Body of pancreas (tissue), 4 donors: ENCODE results near the gene GYPC. TPM values are rescaled to one million over a fixed set of nuclear protein-coding genes. Genes with fewer than 3 reads are reported as not detected.

Experiments
- ATAC-seq: fragments of 150-250 bp; one replicate; pipeline ENCODE4 v1.9.1; 2016
- DNase-seq, 4 donors: peaks; one replicate each; pipeline ENCODE4 v3.0.0-alpha.2; 2019
- H3K27ac ChIP-seq, 4 donors: fragments of 200-600 bp; sonication (generic); 1 replicate in 3 of 4; 2 replicates in 1 of 4; pipeline versions ENCODE4 v1.5.1 to v1.6.1; 2016 to 2019; ENCODE audit warnings: mild to moderate bottlenecking in 1 of 4, mixed read lengths in 1 of 4, moderate library complexity in 1 of 4
- H3K27me3 ChIP-seq, 2 donors: fragments of 200-600 bp; sonication (generic); one replicate each; pipeline ENCODE4 v1.6.0; 2016; ENCODE audit warnings: mild to moderate bottlenecking in 1 of 2
- H3K36me3 ChIP-seq, 2 donors: fragments of 200-600 bp; sonication (generic); replicated peaks in 1 of 2; 2 replicates each; pipeline ENCODE4 v1.5.1; 2016; ENCODE audit warnings: low read depth in 2 of 2; ENCODE audit not compliant: insufficient read depth in 1 of 2
- H3K4me1 ChIP-seq: fragments of 200-600 bp; sonication (generic); one replicate; pipeline ENCODE4 v1.6.0; 2016
- H3K4me3 ChIP-seq, 2 donors: fragments of 200-600 bp; sonication (generic); 1 replicate in 1 of 2; 2 replicates in 1 of 2; pipeline ENCODE4 v1.5.1; 2016 to 2019
- H3K9me3 ChIP-seq, 3 donors: fragments of 200-600 bp; sonication (generic); 1 replicate in 2 of 3; 2 replicates in 1 of 3; pipeline ENCODE4 v1.5.1; 2016
- CTCF ChIP-seq, 7 experiments: fragments of 450-650 bp in 4 of 7; fragments of 200-600 bp in 3 of 7; sonication (generic) in 3 of 7; IDR thresholded peaks; one replicate each; pipeline ENCODE4 v1.5.1; 2016 to 2019; ENCODE audit warnings: antibody characterized with exemption in 7 of 7
- POLR2A ChIP-seq, 3 donors: fragments of 450-650 bp; IDR thresholded peaks; one replicate each; pipeline ENCODE4 v1.6.1; 2016; ENCODE audit warnings: antibody characterized with exemption in 3 of 3, mild to moderate bottlenecking in 2 of 3
- WGBS, 2 donors: methylation state at CpG; one replicate each; pipeline ENCODE4 v1.1.5; 2017; 5-methylcytosine and 5-hydroxymethylcytosine counted together
- intact Hi-C: fragments of 100-400 bp; cut with DNase I; formaldehyde crosslinking; loops from one replicate; pipeline ENCODE4 v1.15.1; 2023
- total RNA-seq, 2 donors: library from RNA; depleted of rRNA; stranded (reverse); fragments of >200 nt; gene quantifications; one replicate each; pipeline ENCODE4 v1.1.0, GENCODE V29; 2016

Gene GYPC
- total RNA-seq, 2 donors from 2014 or later: 26.4 to 28.8 TPM

DNA sequence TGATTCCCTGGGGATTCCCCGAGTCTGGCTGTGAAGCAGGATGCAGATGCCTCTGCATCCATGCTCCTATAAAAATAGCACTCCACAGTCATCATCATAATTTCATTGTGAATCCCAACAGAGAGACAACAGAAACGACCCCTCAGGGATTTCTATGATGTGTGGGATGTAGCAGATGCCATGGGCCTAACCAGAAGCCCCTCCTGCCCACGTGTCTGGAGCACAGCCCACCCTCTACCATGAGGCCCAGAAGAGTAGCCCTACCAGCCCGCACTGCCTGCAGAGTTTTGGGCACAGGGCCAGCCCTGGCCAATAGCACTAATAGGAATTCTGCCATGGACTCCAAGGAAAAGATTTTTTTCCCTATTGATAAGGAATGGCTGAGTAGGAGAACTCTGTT, 66.6 kb downstream of the GYPC start:
- TF ChIP-seq CTCF (IDR thresholded peaks at IDR 0.05) (no peak), POLR2A (IDR thresholded peaks at IDR 0.05) (no peak)
- Histone ChIP-seq H3K27ac (no peak overlapping the region), H3K9me3 (peaks cover 0 to 7% (median 0%) of the 10 kb centered on the region in 3 donors), H3K36me3 (no peaks in the 10 kb centered on the region), H3K4me1 (no peaks in the 10 kb centered on the region), H3K27me3 (no peaks in the 10 kb centered on the region), H3K4me3 (no peak overlapping the region)
- DNase-seq (no peak), ATAC-seq (no peak)
- 36 to 45% methylated on average over 4 of the region's 4 CpGs for WGBS, 2 donors
- intact Hi-C loops: no loop called here

GRCh38 chr2:126723281-126723815, 67.4 kb downstream of the GYPC start:
- no peaks in the 10 kb centered on the region for H3K4me1 ChIP-seq
- DNase-seq (no peak), ATAC-seq (no peak)
- no peaks in the 10 kb centered on the region for H3K27me3 ChIP-seq
- no peak overlapping the region for H3K4me3 ChIP-seq
- intact Hi-C loops: no loop called here
- H3K36me3 ChIP-seq: no peaks in the 10 kb centered on the region
- 56 to 58% methylated on average over 2 of the region's 2 CpGs for WGBS, 2 donors
- TF ChIP-seq POLR2A (IDR thresholded peaks at IDR 0.05) (no peak), CTCF (IDR thresholded peaks at IDR 0.05) (no peak)
- no peak overlapping the region for H3K27ac ChIP-seq
- peaks cover 0 to 7% (median 0%) of the 10 kb centered on the region in 3 donors for H3K9me3 ChIP-seq

GRCh38 chr2:126725580-126725979, 69.6 kb downstream of the GYPC start:
- Histone ChIP-seq H3K4me1 (no peaks in the 10 kb centered on the region), H3K4me3 (no peak overlapping the region), H3K36me3 (no peaks in the 10 kb centered on the region), H3K27me3 (no peaks in the 10 kb centered on the region), H3K9me3 (peaks cover 0 to 7% (median 0%) of the 10 kb centered on the region in 3 donors), H3K27ac (no peak overlapping the region)
- TF ChIP-seq POLR2A (IDR thresholded peaks at IDR 0.05): no peak
- no peak for TF ChIP-seq CTCF (IDR thresholded peaks at IDR 0.05)
- DNase-seq: no peak
- ATAC-seq: no peak
- intact Hi-C loops: no loop called here

- H3K27me3 ChIP-seq: no peaks in the 10 kb centered on the region
- H3K4me3 ChIP-seq: no peak overlapping the region
- no peaks in the 10 kb centered on the region for H3K4me1 ChIP-seq
- no peak for DNase-seq
- 60 to 65% methylated on average over 1 to 4 of the region's 4 CpGs for WGBS, 2 donors
- TF ChIP-seq POLR2A (IDR thresholded peaks at IDR 0.05): no peak
- no peak for TF ChIP-seq CTCF (IDR thresholded peaks at IDR 0.05)
- no peaks in the 10 kb centered on the region for H3K36me3 ChIP-seq
- intact Hi-C loops: no loop called here
- H3K9me3 ChIP-seq: peaks cover 0 to 7% (median 0%) of the 10 kb centered on the region in 3 donors
- H3K27ac ChIP-seq: no peak overlapping the region
- no peak for ATAC-seq
Observed at GRCh38 chr2:126729896-126730295, 73.9 kb downstream of the GYPC start.

- intact Hi-C loops: no loop called here
- Histone ChIP-seq H3K27me3 (no peaks in the 10 kb centered on the region), H3K36me3 (no peaks in the 10 kb centered on the region), H3K9me3 (no peaks in the 10 kb centered on the region), H3K4me1 (no peaks in the 10 kb centered on the region), H3K4me3 (no peak overlapping the region), H3K27ac (no peak overlapping the region)
- no peak for DNase-seq
- 66 to 75% methylated on average over 5 of the region's 5 CpGs for WGBS, 2 donors
- TF ChIP-seq CTCF (IDR thresholded peaks at IDR 0.05) (no peak), POLR2A (IDR thresholded peaks at IDR 0.05) (no peak)
- ATAC-seq: no peak
Observed at GRCh38 chr2:126730655-126731054, 74.7 kb downstream of the GYPC start.
